Neural cell (in vitro differentiated cells): Measurements from ENCODE around the gene DPP6. TPM values are rescaled to one million over a fixed set of nuclear protein-coding genes. Genes with fewer than 3 reads are reported as not detected.

Source experiments
- H2AFZ ChIP-seq: fragments of 200-600, 300-800 bp; sonication (generic), shearing (Covaris generic); 2 replicates; pipeline ENCODE4 v1.6.0; 2014; ENCODE audit warnings: low read depth, mild to moderate bottlenecking, antibody characterized with exemption, low read length, moderate library complexity
- H3F3A ChIP-seq: fragments of 200-600 bp; shearing (Covaris generic); 2 replicates; pipeline ENCODE4 v1.6.1; 2016; ENCODE audit warnings: mild to moderate bottlenecking, moderate library complexity, mixed read lengths, antibody characterized with exemption, low read length; ENCODE audit not compliant: insufficient read depth, poor library complexity, severe bottlenecking
- H3K27ac ChIP-seq: fragments of 200-600, 300-800 bp; sonication (generic), shearing (Covaris generic); 2 replicates; pipeline ENCODE4 v1.5.1; 2014; ENCODE audit warnings: mild to moderate bottlenecking, low read length, moderate library complexity
- H3K27me3 ChIP-seq: fragments of 300-800, 200-600 bp; sonication (generic), shearing (Covaris generic); 2 replicates; pipeline ENCODE4 v1.6.0; 2014; ENCODE audit warnings: mild to moderate bottlenecking, low read depth, low read length, moderate library complexity; ENCODE audit not compliant: insufficient read depth
- H3K36me3 ChIP-seq: fragments of 300-800, 200-600 bp; sonication (generic), shearing (Covaris generic); 2 replicates; pipeline ENCODE4 v1.5.1; 2014; ENCODE audit warnings: mild to moderate bottlenecking, antibody characterized with exemption, low read length, moderate library complexity; ENCODE audit not compliant: insufficient read depth
- H3K4me2 ChIP-seq: fragments of 300-800, 200-600 bp; sonication (generic), shearing (Covaris generic); 2 replicates; pipeline ENCODE4 v1.6.0; 2014; ENCODE audit warnings: mild to moderate bottlenecking, low read length
- H3K4me3 ChIP-seq: fragments of 300-800, 200-600 bp; sonication (generic), shearing (Covaris generic); 2 replicates; pipeline ENCODE4 v1.5.1; 2014; ENCODE audit warnings: mild to moderate bottlenecking, low read length, moderate library complexity
- H3K79me2 ChIP-seq: fragments of 200-600 bp; shearing (Covaris generic); replicated peaks from 2 replicates; pipeline ENCODE4 v1.6.0; 2014; ENCODE audit warnings: mild to moderate bottlenecking, low read length, moderate library complexity; ENCODE audit not compliant: insufficient read depth
- H3K9ac ChIP-seq: fragments of 300-800, 200-600 bp; sonication (generic), shearing (Covaris generic); 2 replicates; pipeline ENCODE4 v1.6.1; 2016; ENCODE audit warnings: mild to moderate bottlenecking, low read length, mixed read lengths
- H3K9me2 ChIP-seq: fragments of 200-600 bp; shearing (Covaris generic); 2 replicates; pipeline ENCODE4 v1.6.1; 2016; ENCODE audit warnings: mild to moderate bottlenecking, low read length, mixed read lengths; ENCODE audit not compliant: insufficient read depth
- H3K9me3 ChIP-seq: fragments of 200-600, 300-800 bp; sonication (generic), shearing (Covaris generic); 2 replicates; pipeline ENCODE4 v1.6.1; 2016; ENCODE audit warnings: mild to moderate bottlenecking, mixed run types, low read length, moderate library complexity, mixed read lengths
- H4K20me1 ChIP-seq: fragments of 200-600 bp; shearing (Covaris generic); 2 replicates; pipeline ENCODE4 v1.6.1; 2016; ENCODE audit warnings: mild to moderate bottlenecking, mixed run types; ENCODE audit not compliant: insufficient read depth
- EP300 ChIP-seq: fragments of 450-650 bp; conservative IDR thresholded peaks from 2 replicates; pipeline ENCODE4 v1.6.1; 2014; ENCODE audit warnings: antibody characterized with exemption, mild to moderate bottlenecking, moderate library complexity; ENCODE audit not compliant: poor library complexity, severe bottlenecking
- EZH2 ChIP-seq: fragments of 200-600, 300-800 bp; shearing (Covaris generic), sonication (generic); IDR thresholded peaks from 2 replicates; pipeline ENCODE4 v1.6.1; 2014; ENCODE audit warnings: antibody characterized with exemption, low read length, borderline replicate concordance, mild to moderate bottlenecking; ENCODE audit not compliant: insufficient read depth, poor library complexity, severe bottlenecking
- MXI1 ChIP-seq: fragments of 450-650 bp; conservative IDR thresholded peaks from 2 replicates; pipeline ENCODE4 v1.6.1; 2014; ENCODE audit warnings: antibody characterized with exemption, mild to moderate bottlenecking; ENCODE audit not compliant: poor library complexity, severe bottlenecking
- POLR2AphosphoS5 ChIP-seq: IDR thresholded peaks from 2 replicates; pipeline ENCODE4 v1.6.1; 2012
- RAD21 ChIP-seq: fragments of 450-650 bp; conservative IDR thresholded peaks from 2 replicates; pipeline ENCODE4 v1.6.1; 2014; ENCODE audit warnings: antibody characterized with exemption, mild to moderate bottlenecking, moderate library complexity
- SMC3 ChIP-seq: fragments of 450-650 bp; conservative IDR thresholded peaks from 2 replicates; pipeline ENCODE4 v1.6.1; 2014; ENCODE audit warnings: antibody characterized with exemption, mild to moderate bottlenecking, moderate library complexity; ENCODE audit not compliant: poor library complexity
- TAF1 ChIP-seq: IDR thresholded peaks from 2 replicates; pipeline ENCODE4 v1.6.1; 2012; ENCODE audit warnings: low read depth
- polyA plus RNA-seq: library from polyadenylated mRNA; depleted of rRNA; stranded (reverse); fragments of >200 nt; gene quantifications from 2 replicates; pipeline ENCODE4 v1.2.3, GENCODE V29; 2014
- TF ChIP-seq, protein P1 (sequence below): IDR thresholded peaks from 2 replicates; pipeline ENCODE4 v1.6.1; 2012; ENCODE audit warnings: borderline replicate concordance
- TF ChIP-seq, protein P2 (sequence below): fragments of 450-650 bp; IDR thresholded peaks from 2 replicates; pipeline ENCODE4 v1.5.1; 2014; ENCODE audit warnings: antibody characterized with exemption, mild to moderate bottlenecking, moderate library complexity; ENCODE audit not compliant: poor library complexity, severe bottlenecking

The DPP6 gene
- polyA plus RNA-seq, 1 donor from 2014 or later, result 20.4 TPM

DNA sequence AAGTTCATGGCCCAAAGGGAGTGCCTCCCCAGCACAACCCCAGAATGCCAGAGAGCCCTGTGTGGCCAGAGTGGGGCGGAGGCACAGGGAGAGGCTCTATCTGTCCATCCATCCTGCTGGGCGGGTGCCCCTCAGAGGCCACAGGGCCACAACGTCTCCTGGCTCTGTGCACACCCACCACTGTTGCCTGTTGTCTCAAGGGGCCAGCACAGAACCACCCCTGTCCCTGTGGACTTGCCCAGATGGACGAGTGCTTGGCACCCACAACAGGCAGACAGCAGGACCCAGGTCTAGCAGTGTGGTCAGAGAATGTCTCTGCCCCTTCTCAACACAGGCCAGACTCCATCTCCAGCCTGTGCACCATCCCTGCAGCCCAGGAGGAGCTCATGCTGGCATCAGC lies 857.9 kb downstream of the DPP6 start:
- H3K27ac ChIP-seq, result no peak overlapping the region
- no peaks in the 10 kb centered on the region for H4K20me1 ChIP-seq
- H3K9me2 ChIP-seq, result no peaks in the 10 kb centered on the region
- H3K9ac ChIP-seq, result no peak overlapping the region
- H3K79me2 ChIP-seq, result no peaks in the 10 kb centered on the region
- no peak overlapping the region for H2AFZ ChIP-seq
- H3K36me3 ChIP-seq, result no peaks in the 10 kb centered on the region
- no peaks in the 10 kb centered on the region for H3K27me3 ChIP-seq
- no peak overlapping the region for H3K4me2 ChIP-seq
- H3F3A ChIP-seq, result no peaks in the 10 kb centered on the region
- no peaks in the 10 kb centered on the region for H3K9me3 ChIP-seq
- no peak overlapping the region for H3K4me3 ChIP-seq
- no peak for TF ChIP-seq EZH2
- no peak for TF ChIP-seq RAD21
- TF ChIP-seq POLR2AphosphoS5, result no peak
- no peak for TF ChIP-seq EP300
- TF ChIP-seq, protein P1, sequence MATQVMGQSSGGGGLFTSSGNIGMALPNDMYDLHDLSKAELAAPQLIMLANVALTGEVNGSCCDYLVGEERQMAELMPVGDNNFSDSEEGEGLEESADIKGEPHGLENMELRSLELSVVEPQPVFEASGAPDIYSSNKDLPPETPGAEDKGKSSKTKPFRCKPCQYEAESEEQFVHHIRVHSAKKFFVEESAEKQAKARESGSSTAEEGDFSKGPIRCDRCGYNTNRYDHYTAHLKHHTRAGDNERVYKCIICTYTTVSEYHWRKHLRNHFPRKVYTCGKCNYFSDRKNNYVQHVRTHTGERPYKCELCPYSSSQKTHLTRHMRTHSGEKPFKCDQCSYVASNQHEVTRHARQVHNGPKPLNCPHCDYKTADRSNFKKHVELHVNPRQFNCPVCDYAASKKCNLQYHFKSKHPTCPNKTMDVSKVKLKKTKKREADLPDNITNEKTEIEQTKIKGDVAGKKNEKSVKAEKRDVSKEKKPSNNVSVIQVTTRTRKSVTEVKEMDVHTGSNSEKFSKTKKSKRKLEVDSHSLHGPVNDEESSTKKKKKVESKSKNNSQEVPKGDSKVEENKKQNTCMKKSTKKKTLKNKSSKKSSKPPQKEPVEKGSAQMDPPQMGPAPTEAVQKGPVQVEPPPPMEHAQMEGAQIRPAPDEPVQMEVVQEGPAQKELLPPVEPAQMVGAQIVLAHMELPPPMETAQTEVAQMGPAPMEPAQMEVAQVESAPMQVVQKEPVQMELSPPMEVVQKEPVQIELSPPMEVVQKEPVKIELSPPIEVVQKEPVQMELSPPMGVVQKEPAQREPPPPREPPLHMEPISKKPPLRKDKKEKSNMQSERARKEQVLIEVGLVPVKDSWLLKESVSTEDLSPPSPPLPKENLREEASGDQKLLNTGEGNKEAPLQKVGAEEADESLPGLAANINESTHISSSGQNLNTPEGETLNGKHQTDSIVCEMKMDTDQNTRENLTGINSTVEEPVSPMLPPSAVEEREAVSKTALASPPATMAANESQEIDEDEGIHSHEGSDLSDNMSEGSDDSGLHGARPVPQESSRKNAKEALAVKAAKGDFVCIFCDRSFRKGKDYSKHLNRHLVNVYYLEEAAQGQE, result no peak
- no peak for TF ChIP-seq MXI1
- no peak for TF ChIP-seq TAF1
- TF ChIP-seq, protein P2, sequence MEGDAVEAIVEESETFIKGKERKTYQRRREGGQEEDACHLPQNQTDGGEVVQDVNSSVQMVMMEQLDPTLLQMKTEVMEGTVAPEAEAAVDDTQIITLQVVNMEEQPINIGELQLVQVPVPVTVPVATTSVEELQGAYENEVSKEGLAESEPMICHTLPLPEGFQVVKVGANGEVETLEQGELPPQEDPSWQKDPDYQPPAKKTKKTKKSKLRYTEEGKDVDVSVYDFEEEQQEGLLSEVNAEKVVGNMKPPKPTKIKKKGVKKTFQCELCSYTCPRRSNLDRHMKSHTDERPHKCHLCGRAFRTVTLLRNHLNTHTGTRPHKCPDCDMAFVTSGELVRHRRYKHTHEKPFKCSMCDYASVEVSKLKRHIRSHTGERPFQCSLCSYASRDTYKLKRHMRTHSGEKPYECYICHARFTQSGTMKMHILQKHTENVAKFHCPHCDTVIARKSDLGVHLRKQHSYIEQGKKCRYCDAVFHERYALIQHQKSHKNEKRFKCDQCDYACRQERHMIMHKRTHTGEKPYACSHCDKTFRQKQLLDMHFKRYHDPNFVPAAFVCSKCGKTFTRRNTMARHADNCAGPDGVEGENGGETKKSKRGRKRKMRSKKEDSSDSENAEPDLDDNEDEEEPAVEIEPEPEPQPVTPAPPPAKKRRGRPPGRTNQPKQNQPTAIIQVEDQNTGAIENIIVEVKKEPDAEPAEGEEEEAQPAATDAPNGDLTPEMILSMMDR, result no peak
- TF ChIP-seq SMC3, result no peak

DNA sequence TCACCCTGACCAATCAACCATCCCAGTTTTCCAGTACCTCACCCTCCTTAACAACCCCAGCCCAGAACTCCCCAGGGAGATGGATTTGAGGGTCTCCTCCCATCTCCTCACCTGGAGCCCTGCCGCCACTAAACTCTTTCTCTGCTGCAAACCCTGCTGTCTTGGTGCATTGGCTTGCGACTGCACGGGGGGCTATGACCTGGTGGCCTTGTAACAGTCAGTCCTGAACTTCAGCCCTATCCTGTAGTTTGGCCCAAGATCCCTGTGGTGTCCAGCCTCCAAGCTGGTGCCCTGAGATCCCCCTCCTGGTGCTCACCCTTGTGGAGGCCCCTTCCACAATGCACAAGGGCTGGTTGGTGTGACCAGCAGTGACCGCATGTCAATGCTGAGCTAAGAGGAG lies 858.8 kb downstream of the DPP6 start:
- Histone ChIP-seq H2AFZ (no peak overlapping the region), H3K9me3 (no peaks in the 10 kb centered on the region), H3K4me2 (no peak overlapping the region), H3K27ac (no peak overlapping the region), H3K4me3 (no peak overlapping the region), H4K20me1 (no peaks in the 10 kb centered on the region), H3F3A (no peaks in the 10 kb centered on the region), H3K27me3 (no peaks in the 10 kb centered on the region), H3K79me2 (no peaks in the 10 kb centered on the region), H3K36me3 (no peaks in the 10 kb centered on the region), H3K9ac (no peak overlapping the region), H3K9me2 (no peaks in the 10 kb centered on the region)
- TF ChIP-seq SMC3, result no peak
- TF ChIP-seq EZH2, result no peak
- no peak for TF ChIP-seq MXI1
- no peak for TF ChIP-seq RAD21
- TF ChIP-seq, protein P1, result no peak
- TF ChIP-seq EP300, result no peak
- no peak for TF ChIP-seq POLR2AphosphoS5
- TF ChIP-seq TAF1, result no peak
